Caki2 (cell line): ENCODE measurements around the gene DCAF17. TPM values are rescaled to one million over a fixed set of nuclear protein-coding genes. Genes with fewer than 3 reads are reported as not detected.
"Not testable (repeated sequence)": the region's sequence is repeated elsewhere in the genome, so short reads cannot be mapped to it uniquely, and the experiment has no call there.

ENCODE experiments used
- DNase-seq: peaks from one replicate; pipeline ENCODE4 v3.0.0-alpha.2; 2015; ENCODE audit warnings: low read depth
- in situ Hi-C: cut with HindIII; loops from 2 replicates; pipeline ENCODE4 v1.10.0; 2016; ENCODE audit warnings: low sequenced_read_pairs, low pct_unique_long_range_greater_than_20kb, mixed read lengths
- total RNA-seq: library from RNA; depleted of rRNA; stranded (reverse); fragments of >200 nt; shearing (Covaris generic); gene quantifications from 2 replicates; pipeline ENCODE4 v1.2.3, GENCODE V29; 2014; ENCODE audit warnings: low replicate concordance

The DCAF17 gene
- total RNA-seq, 1 experiment from 2014 or later, result 5.9 TPM

DNA sequence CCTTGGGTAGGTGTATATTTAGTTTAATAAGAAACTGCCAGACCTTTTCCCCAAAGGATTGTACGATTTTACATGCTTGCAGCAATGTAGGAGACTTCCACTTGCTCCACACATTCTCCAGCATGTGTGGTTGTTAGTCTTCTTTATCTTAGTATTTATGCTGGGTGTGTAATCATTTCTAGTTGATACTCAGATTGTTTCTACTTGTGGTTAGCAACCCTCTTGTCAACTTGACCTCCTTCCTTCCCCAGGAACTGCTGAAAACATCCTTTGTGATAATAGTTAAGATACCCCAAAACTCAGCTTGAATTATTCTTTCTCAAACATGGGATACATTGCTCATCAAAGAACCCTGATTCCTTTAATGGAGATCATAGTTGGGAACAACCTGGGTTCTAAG, 51.1 kb downstream of the DCAF17 start:
- in situ Hi-C loops, result no loop called here
- DNase-seq, result no peak

DNA sequence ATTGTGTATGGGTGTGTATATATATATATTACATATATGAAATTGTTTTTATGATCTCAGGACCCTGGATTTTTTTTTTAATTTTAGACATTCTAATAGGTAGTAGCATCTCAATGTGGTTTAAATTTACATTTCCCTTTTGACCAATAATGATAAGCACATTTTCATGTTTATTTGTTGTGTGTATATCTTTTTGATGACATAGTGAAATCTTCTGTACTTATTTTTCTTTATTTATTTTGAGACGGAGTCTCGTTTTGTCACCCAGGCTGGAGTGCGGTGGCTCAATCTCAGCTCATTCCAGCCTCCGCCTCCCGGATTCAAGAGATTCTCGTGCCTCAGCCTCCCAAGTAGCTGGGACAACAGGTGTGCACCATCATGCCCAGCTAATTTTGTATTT, 53.2 kb downstream of the DCAF17 start:
- in situ Hi-C loops, result no loop called here
- no peak for DNase-seq

DNA sequence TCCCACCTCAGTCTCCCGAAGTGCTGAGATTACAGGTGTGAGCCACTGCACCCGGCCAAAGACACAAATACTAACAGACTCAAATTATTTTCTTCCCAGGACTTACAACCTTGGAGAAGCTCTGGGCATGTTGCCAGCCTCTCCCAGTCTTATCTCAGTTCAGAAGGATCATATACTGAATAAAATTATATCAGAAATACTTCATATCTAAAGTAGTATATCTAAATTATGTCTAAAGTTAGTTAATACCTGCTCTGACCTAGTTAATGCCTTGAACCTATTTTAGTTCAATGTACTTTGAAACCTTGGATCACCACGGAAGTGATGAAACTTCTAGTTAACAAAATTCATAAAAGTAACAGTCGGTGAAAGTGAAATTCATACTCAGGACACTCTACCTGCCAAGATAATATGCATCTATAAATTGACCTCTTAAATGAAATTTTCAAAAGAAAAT, 53.8 kb downstream of the DCAF17 start:
- in situ Hi-C loops, result no loop called here
- no peak for DNase-seq

DNA sequence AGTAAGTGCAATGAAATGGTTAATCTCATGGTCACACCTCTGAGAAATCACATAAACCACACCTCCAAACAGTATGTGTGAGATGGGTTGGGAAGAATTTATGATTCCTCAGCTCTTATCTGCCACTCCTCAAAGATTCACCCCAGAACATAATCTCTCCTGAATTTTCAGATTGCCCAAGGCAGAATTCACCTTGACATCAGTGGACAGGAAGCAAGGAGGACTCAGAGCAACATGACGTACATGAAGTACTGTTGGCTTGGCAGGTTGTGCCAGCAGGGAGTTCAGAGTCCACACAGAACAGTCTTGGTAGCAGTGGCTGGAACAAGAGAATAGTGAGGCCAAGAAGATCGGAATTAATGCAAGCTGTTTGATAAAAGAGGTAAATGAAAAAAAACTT, 56.6 kb downstream of the DCAF17 start:
- no peak for DNase-seq
- in situ Hi-C loops, result no loop called here

GRCh38 chr2:171491292-171491691, 57.3 kb downstream of the DCAF17 start:
- DNase-seq, result no peak
- in situ Hi-C loops, result no loop called here

GRCh38 chr2:171492664-171493063, 58.6 kb downstream of the DCAF17 start:
- in situ Hi-C loops, result no loop called here
- DNase-seq, result no peak

GRCh38 chr2:171497664-171498063, 63.6 kb downstream of the DCAF17 start:
- in situ Hi-C loops, result not testable (repeated sequence)

GRCh38 chr2:171505374-171505773, 71.3 kb downstream of the DCAF17 start:
- in situ Hi-C loops, result no loop called here
- DNase-seq, result no peak

More at GRCh38 chr2:171497664-171498063, 63.6 kb downstream of the DCAF17 start:
- DNase-seq, result not testable (repeated sequence)

GRCh38 chr2:171509945-171510731, 76.1 kb downstream of the DCAF17 start:
- no peak for DNase-seq
- in situ Hi-C loops, result no loop called here

DNA sequence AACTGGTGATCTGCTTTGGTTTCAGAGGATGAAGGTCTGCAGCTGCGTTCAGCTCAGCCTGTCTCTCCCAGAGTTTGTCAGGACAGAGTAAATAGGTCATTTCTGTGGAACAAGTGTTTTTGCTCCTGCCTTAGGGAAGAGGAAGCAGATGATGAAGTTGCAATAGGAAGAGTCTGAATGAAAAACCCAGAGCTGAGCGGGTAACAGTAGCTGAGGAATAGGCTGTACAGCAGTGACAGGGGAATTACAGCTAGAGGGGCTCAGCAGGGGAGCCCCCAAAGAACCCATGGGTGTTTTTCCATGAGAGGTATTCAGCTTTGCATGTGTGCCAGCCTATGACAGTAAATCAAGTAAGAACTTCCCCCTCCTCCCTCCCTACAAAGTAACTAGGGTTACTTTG, 78.0 kb downstream of the DCAF17 start:
- DNase-seq, result no peak
- in situ Hi-C loops, result no loop called here

DNA sequence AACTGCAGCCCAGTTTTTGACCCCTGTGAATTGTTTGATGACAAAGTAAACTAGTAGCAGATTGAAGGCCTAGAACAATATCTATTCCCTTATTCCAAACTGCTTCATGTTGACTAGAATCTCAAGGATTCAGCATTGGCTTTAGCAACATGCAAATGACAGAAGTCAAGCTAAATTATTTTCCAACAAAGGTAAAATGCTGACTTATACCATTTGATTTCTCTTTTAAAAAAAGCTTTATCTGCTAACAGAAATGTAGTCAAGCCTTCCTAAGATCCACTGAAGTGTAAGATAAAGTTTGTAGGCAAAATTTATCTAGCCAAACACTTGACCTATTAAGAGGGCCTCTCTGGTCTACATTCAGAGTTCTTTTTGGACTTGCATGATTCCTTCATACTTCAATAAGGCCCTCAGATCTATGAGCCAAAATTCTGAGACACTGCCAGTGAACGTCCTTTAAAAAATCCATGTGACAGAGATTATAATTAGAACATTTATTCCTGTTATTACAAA, 78.7 kb downstream of the DCAF17 start:
- DNase-seq, result no peak
- in situ Hi-C loops, result no loop called here

GRCh38 chr2:171513719-171514160, 79.7 kb downstream of the DCAF17 start:
- no peak for DNase-seq
- in situ Hi-C loops, result no loop called here

- DNase-seq, result no peak
- in situ Hi-C loops, result no loop called here
These were observed 81.0 kb downstream of the DCAF17 start for GRCh38 chr2:171514908-171515582.

GRCh38 chr2:171515672-171516298, 81.8 kb downstream of the DCAF17 start:
- DNase-seq, result no peak
- in situ Hi-C loops, result no loop called here

- in situ Hi-C loops, result no loop called here
- no peak for DNase-seq
These were observed 82.8 kb downstream of the DCAF17 start for GRCh38 chr2:171516793-171517192.

DNA sequence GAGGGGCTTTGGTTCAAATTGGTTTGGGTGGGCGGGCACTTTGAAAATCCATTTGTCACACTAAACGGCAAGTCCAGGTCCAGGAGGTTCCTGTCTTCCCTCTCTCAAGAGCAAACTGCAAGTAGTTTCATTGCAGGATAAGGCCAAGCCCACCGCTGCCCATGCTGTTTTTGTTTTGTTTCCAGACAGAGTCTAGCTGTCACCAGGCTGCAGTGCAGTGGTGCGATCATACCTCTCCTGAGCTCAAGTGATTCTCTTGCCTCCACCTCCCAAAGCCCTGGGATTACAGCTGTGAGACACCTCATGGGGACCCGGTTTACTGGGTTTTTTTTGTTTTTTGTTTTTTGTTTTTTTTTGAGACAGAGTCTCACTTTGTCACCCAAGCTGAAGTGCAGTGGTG, 86.4 kb downstream of the DCAF17 start:
- DNase-seq, result no peak
- in situ Hi-C loops, result no loop called here

DNA sequence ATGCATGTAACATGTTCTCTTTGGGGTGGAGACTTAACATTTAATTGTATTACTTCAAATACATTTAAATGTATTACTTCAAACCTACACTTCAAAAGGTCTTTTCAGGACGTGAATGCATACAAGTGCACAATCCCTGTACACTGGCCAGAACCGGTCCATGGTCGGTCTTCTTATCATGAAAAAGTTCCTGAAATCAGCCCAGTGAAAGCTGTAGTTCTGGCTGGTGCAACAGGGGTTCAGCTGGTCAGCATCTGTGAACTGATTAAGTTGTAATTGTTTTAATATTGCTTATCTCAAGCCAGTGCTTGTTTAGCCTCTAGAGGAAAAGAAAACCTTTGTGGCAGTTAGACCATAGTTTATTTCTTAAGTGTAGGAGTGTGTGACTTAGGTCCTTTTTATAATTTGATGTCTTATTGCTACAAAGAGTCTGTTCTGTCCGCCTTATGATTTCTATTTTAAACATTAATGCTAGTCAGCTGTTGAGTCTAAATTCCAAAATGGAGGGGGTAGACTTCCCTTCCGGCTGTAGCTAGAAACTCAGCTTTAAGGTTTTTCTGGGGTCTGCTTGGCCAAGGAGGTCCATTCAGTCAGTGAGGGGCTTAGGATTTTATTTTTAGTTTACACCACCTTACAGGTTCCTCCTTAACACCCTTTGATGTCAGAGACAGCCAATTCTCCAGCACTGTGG, 87.5 kb downstream of the DCAF17 start:
- in situ Hi-C loops, result no loop called here
- no peak for DNase-seq

GRCh38 chr2:171522052-171522787, 88.2 kb downstream of the DCAF17 start, which contains the start of gene CYBRD1:
Gene CYBRD1 (plus strand): TSS chr2:171522474. CDS start chr2:171522546, 72 bp downstream.
- DNase-seq, result no peak

More at GRCh38 chr2:171522052-171522787, 88.2 kb downstream of the DCAF17 start, which contains the start of gene CYBRD1:
- in situ Hi-C loops, result no loop called here
